ENCODE results near the gene BLCAP.

GRCh38 chr20:37564388-37565133 lies 36.9 kb upstream of the BLCAP start:
- TF ChIP-seq, protein P1, sequence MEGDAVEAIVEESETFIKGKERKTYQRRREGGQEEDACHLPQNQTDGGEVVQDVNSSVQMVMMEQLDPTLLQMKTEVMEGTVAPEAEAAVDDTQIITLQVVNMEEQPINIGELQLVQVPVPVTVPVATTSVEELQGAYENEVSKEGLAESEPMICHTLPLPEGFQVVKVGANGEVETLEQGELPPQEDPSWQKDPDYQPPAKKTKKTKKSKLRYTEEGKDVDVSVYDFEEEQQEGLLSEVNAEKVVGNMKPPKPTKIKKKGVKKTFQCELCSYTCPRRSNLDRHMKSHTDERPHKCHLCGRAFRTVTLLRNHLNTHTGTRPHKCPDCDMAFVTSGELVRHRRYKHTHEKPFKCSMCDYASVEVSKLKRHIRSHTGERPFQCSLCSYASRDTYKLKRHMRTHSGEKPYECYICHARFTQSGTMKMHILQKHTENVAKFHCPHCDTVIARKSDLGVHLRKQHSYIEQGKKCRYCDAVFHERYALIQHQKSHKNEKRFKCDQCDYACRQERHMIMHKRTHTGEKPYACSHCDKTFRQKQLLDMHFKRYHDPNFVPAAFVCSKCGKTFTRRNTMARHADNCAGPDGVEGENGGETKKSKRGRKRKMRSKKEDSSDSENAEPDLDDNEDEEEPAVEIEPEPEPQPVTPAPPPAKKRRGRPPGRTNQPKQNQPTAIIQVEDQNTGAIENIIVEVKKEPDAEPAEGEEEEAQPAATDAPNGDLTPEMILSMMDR (IDR thresholded peaks at IDR 0.05; ENCODE audit: insufficient read depth, low read length) = peak; percentile 71
- no peak for TF ChIP-seq REST (IDR thresholded peaks at IDR 0.05; ENCODE audit: insufficient replicate concordance, low read depth)

Measured in HL-60 (cell line).